Smooth muscle cell (in vitro differentiated cells): ENCODE results near the gene WWC1. TPM values are rescaled to one million over a fixed set of nuclear protein-coding genes. Genes with fewer than 3 reads are reported as not detected.

Experiments used
- DNase-seq: peaks from one replicate; lab custom pipeline; 2025; ENCODE audit not compliant: unreplicated experiment; lab: John Stamatoyannopoulos, UW
- H2AFZ ChIP-seq: fragments of 200-600 bp; sonication (generic); 2 replicates; pipeline ENCODE4 v1.6.0; 2016; ENCODE audit warnings: antibody characterized with exemption, low read depth, mild to moderate bottlenecking
- H3F3A ChIP-seq: fragments of 200-600 bp; sonication (generic); 2 replicates; pipeline ENCODE4 v1.6.0; 2017; ENCODE audit warnings: antibody characterized with exemption, low read depth
- H3K27ac ChIP-seq: fragments of 200-600 bp; sonication (generic); 2 replicates; pipeline ENCODE4 v1.5.1; 2016; ENCODE audit warnings: low read depth, mild to moderate bottlenecking
- H3K27me3 ChIP-seq: fragments of 200-600 bp; sonication (generic); 2 replicates; pipeline ENCODE4 v1.6.1; 2016; ENCODE audit warnings: low read depth, mild to moderate bottlenecking
- H3K36me3 ChIP-seq: fragments of 200-600 bp; sonication (generic); 2 replicates; pipeline ENCODE4 v1.5.1; 2016; ENCODE audit warnings: low read depth
- H3K4me1 ChIP-seq: fragments of 200-600 bp; sonication (generic); 2 replicates; pipeline ENCODE4 v1.5.1; 2016; ENCODE audit warnings: low read depth
- H3K4me2 ChIP-seq: fragments of 200-600 bp; sonication (generic); 2 replicates; pipeline ENCODE4 v1.6.0; 2016; ENCODE audit warnings: mild to moderate bottlenecking
- H3K4me3 ChIP-seq: fragments of 200-600 bp; sonication (generic); 2 replicates; pipeline ENCODE4 v1.5.1; 2016; ENCODE audit warnings: mild to moderate bottlenecking
- H3K79me2 ChIP-seq: fragments of 200-600 bp; sonication (generic); 2 replicates; pipeline ENCODE4 v1.6.0; 2016; ENCODE audit warnings: low read depth, mild to moderate bottlenecking
- H3K9ac ChIP-seq: fragments of 200-600 bp; sonication (generic); 2 replicates; pipeline ENCODE4 v1.6.0; 2016; ENCODE audit warnings: low read depth
- H3K9me3 ChIP-seq: fragments of 200-600 bp; sonication (generic); replicated peaks from 2 replicates; pipeline ENCODE4 v1.5.1; 2016; ENCODE audit warnings: low read depth
- H4K20me1 ChIP-seq: fragments of 200-600 bp; sonication (generic); 2 replicates; pipeline ENCODE4 v1.6.0; 2016; ENCODE audit warnings: low read depth
- CTCF ChIP-seq: fragments of 200-600 bp; sonication (generic); IDR thresholded peaks from 2 replicates; pipeline ENCODE4 v1.5.1; 2017; ENCODE audit warnings: borderline replicate concordance, mild to moderate bottlenecking, antibody characterized with exemption; ENCODE audit not compliant: insufficient read depth, poor library complexity, severe bottlenecking
- WGBS: methylation state at CpG from one replicate; pipeline ENCODE4 v1.1.7; 2016; ENCODE audit warnings: low lambda C conversion rate; 5-methylcytosine and 5-hydroxymethylcytosine counted together
- polyA plus RNA-seq: library from polyadenylated mRNA; unstranded; fragments of >200 nt; fragmentation: Nextera tagmentation; extraction: Ambion mirVana; gene quantifications from 2 replicates; pipeline ENCODE4 v1.2.1, GENCODE V29; 2016
- total RNA-seq: library from RNA; depleted of rRNA; stranded (reverse); fragments of >200 nt; gene quantifications from 2 replicates; pipeline ENCODE4 v1.2.3, GENCODE V29; 2014

The WWC1 gene
- total and polyA plus RNA-seq, 2 experiments from 2014 or later = 3.7 to 7.5 TPM

DNA sequence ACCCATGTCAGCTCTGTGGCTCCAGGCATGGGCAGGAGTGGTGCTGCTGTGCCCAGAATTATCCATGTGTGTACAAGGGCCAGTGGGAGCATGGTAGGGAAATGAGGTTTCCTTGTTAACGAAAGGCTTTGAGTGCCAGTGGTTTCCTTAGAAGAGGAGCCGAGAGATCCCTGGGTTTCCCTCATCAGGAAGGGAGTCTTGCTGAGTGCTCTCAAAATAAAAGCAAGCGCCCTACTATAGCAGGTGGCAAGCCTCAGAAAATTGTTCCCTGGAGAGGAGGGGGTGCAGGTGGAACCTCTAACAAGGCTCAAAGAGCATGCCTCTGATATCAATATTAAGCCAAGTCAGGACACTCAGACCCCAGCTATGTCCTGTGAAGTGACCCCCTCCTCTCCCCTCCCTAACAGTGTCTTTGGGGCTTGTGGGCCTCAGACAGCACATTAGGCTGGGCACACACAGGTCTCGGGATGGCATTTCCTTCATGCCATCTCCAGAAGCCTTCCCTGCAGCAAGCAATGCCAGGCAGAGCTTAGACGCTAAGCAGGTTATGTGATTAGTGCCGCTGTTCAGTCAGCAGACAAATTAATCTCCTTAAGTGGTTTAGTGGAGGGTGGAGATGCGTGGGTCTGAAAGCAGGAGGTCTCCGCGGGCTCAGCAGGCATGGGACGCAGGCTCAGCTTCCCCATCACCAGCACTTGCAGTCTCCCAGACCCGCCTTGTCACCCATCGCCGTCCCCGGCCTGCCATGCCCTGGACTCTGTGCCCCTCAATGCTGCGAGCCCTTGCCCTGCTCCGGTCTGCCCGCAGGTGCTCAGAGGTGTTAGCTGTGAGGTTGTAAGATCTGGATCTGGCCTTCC, 134.8 kb downstream of the WWC1 start:
- H3K9ac ChIP-seq = no peak overlapping the region
- no peaks in the 10 kb centered on the region for H3K9me3 ChIP-seq
- no peaks in the 10 kb centered on the region for H3K27me3 ChIP-seq
- H3K4me2 ChIP-seq = no peak overlapping the region
- no peaks in the 10 kb centered on the region for H3K36me3 ChIP-seq
- WGBS = 87% methylated on average over 17 of the region's 17 CpGs
- no peak for TF ChIP-seq CTCF
- H3K4me3 ChIP-seq = no peak overlapping the region
- H3F3A ChIP-seq = no peaks in the 10 kb centered on the region
- H4K20me1 ChIP-seq = no peaks in the 10 kb centered on the region
- H3K4me1 ChIP-seq = no peaks in the 10 kb centered on the region
- no peaks in the 10 kb centered on the region for H3K79me2 ChIP-seq
- no peak for DNase-seq
- H2AFZ ChIP-seq = no peak overlapping the region
- H3K27ac ChIP-seq = no peak overlapping the region

GRCh38 chr5:168426864-168427172, 135.4 kb downstream of the WWC1 start:
- DNase-seq = no peak

DNA sequence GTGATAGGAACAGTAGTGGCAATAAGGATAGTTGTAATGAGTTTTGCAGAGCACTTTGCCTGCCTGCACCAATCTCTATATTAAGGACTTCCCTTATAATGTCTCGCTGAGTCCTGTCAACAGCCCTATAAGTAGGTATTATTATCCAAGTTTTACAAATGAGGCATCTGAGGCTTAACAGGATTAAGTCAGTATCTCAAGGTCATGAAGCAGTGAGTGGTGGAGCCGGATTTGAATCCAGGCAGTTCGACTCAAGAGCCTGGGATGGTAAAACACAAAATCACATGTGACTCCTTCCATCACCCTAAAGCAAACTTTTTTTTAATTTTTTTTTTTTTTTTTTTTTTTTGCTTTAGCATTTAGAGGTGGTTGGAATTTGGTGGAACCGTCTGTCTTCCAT, 135.8 kb downstream of the WWC1 start:
- Histone ChIP-seq H3K4me2 (no peak overlapping the region), H3K9ac (no peak overlapping the region), H3K36me3 (no peaks in the 10 kb centered on the region), H3K27me3 (no peaks in the 10 kb centered on the region), H3K79me2 (no peaks in the 10 kb centered on the region), H3K4me3 (no peak overlapping the region), H3K4me1 (no peaks in the 10 kb centered on the region), H3K27ac (no peak overlapping the region), H4K20me1 (no peaks in the 10 kb centered on the region), H2AFZ (no peak overlapping the region), H3K9me3 (no peaks in the 10 kb centered on the region), H3F3A (no peaks in the 10 kb centered on the region)
- no peak for DNase-seq
- WGBS = 69% methylated on average over 4 of the region's 4 CpGs
- TF ChIP-seq CTCF = no peak

More at GRCh38 chr5:168426864-168427172, 135.4 kb downstream of the WWC1 start:
- Histone ChIP-seq H3K4me3 (no peak overlapping the region), H2AFZ (no peak overlapping the region), H3K27ac (no peak overlapping the region), H3K4me1 (no peaks in the 10 kb centered on the region), H3K27me3 (no peaks in the 10 kb centered on the region), H4K20me1 (no peaks in the 10 kb centered on the region), H3K9ac (no peak overlapping the region), H3K36me3 (no peaks in the 10 kb centered on the region), H3K4me2 (no peak overlapping the region), H3F3A (no peaks in the 10 kb centered on the region), H3K9me3 (no peaks in the 10 kb centered on the region), H3K79me2 (no peaks in the 10 kb centered on the region)
- no peak for TF ChIP-seq CTCF
- WGBS = 78% methylated on average over 5 of the region's 5 CpGs

DNA sequence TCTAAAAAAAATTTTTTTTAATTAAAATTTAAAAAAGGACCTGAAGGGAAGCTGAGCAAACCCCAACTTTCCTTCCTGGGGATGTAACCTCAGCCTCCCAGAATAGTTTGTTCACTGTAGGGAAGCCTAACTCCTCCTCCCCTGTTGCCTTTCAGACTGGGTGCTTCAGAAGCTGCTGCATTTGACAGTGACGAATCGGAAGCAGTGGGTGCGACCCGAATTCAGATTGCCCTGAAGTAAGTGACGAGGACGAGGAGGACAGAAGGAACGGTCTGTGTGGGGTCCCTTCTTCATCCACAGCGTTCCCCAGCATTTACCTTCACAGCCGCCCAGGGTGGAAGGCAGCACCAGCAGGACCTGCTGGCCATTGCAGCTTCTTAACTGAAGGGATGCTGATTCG, 137.1 kb downstream of the WWC1 start:
- no peak overlapping the region for H3K27ac ChIP-seq
- H3K4me2 ChIP-seq = no peak overlapping the region
- H3K27me3 ChIP-seq = no peaks in the 10 kb centered on the region
- no peaks in the 10 kb centered on the region for H3K4me1 ChIP-seq
- H2AFZ ChIP-seq = no peak overlapping the region
- H3F3A ChIP-seq = no peaks in the 10 kb centered on the region
- H4K20me1 ChIP-seq = no peaks in the 10 kb centered on the region
- no peak overlapping the region for H3K4me3 ChIP-seq
- no peak overlapping the region for H3K9ac ChIP-seq
- no peaks in the 10 kb centered on the region for H3K9me3 ChIP-seq
- WGBS = 97% methylated on average over 10 of the region's 10 CpGs
- no peaks in the 10 kb centered on the region for H3K79me2 ChIP-seq
- no peak for DNase-seq
- TF ChIP-seq CTCF = no peak
- H3K36me3 ChIP-seq = no peaks in the 10 kb centered on the region
